ENCODE results near the gene CAV3.
"Not testable (repeated sequence)": the region's sequence is repeated elsewhere in the genome, so short reads cannot be mapped to it uniquely, and the experiment has no call there.

CAV3 gene
- total RNA-seq, result 0 reads per million in 3 experiments

DNA sequence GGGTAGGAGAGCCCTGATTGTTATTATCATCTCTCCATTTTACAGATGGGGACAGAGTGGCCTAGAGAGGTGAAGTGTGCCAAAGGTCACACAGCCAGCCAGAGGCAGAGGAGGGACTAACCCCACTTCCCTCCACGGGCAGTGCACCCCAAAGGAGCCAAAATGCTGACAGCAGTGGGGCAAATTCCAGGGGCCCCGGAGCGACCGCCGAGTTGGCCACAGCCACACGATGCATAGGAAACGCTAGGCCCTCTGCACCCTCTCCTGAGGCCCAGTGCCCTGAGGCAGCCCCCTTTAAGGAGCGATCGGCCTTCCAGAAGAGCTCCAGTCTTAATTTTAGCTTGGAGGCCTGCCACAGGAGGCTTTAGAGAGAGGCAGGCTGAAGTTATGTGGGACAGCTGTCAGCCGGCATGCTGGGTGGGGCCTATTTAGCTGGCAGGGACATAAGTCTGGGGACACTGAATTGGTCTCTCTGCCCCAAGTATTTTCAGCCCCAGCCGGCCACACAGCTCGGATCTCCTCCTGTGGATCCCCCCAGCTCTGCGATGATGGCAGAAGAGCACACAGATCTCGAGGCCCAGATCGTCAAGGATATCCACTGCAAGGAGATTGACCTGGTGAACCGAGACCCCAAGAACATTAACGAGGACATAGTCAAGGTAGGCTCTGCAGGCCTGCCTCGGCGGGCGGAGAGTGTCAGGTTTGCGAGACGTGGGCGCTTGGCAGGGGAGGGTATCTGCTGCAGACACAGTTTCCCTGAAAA is at the start of gene CAV3:
Gene CAV3 (plus strand): TSS at position 471 of the 763 bp plus-strand sequence. CDS start 75 bp downstream, at position 546.
- DNase-seq, result no peak

DNA sequence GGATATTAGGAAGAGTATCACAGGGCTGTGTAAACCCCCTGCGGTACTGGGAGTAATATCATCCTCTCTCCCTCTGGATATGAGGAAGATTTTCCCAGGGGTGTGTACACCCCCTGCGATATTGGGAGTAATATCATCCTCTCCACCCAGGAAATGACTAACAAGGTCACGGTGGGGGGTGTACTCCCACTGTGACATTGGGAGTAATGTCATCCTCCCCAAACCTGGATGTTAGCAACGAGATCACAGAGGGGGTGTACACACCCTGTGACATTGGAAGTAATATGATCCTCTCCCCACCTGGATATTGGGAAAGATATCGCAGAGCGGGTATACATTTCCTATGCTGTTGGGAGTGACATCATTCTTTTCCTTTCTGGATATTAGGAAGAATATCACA is 48.6 kb upstream of the CAV3 start:
- not testable (repeated sequence) for DNase-seq

- not testable (repeated sequence) for DNase-seq
These were observed 42.3 kb upstream of the CAV3 start for GRCh38 chr3:8691295-8691694.

DNA sequence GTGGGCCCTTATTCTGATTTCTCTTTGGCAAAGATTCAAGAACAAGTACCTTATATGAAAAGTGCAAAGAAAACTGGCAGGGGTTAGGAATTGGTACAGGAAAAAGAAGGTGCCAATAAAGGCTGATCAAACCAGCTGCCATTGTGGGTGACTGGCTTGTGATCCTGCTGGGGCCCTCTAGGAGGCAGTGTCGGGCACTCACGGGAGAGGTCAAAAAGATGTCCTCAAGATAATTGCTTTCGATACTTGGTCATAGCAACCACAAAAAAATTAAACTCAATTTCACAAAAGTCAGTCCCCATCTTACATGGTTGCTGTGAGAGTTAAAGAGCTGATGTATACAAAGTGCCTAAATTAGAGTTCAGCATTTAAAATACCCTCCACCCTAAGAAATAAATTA is 31.0 kb upstream of the CAV3 start:
- DNase-seq, result no peak

DNA sequence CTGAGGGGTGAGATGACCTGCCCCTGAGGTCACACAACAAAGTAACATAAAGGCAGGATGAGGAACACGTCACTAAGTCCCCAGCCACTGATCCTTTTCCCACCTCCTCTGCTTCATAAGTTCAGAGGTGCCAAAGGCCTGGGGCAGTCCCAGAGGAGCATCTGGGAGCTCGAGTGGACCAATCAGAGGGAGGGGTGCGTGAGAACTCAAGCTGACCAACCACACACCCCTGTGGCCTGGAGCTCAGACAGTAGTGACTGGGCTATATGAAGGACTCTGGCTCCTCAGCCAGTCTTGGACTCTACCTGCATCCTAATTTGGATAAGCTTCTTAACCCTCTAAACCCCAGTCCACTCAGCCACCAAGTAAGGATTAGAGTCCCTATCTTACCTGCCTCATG is 28.0 kb upstream of the CAV3 start:
- no peak for DNase-seq

DNA sequence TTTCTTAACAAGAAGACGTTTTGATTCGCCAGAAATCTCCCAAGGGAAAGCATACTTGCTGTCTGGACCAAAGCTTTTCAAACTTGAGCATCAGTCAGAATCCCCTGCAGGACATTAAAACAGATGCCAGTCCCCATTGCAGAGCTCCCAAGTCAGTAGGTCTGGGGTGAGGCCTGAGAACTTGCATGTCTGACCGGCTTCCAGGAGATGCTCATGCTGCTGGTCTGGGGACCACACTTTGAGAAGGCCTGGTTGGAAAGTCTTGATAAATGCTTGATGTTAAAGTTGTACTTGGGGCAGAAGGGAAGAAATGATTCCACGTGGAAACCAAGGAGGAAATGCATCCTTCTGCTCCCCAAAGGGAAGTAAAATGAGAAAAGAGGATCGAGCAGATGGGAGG is 24.3 kb upstream of the CAV3 start:
- no peak for DNase-seq

- no peak for DNase-seq
These were observed 23.6 kb upstream of the CAV3 start for GRCh38 chr3:8709801-8710507.

- no peak for DNase-seq
These were observed 21.3 kb upstream of the CAV3 start for GRCh38 chr3:8712045-8712907.

DNA sequence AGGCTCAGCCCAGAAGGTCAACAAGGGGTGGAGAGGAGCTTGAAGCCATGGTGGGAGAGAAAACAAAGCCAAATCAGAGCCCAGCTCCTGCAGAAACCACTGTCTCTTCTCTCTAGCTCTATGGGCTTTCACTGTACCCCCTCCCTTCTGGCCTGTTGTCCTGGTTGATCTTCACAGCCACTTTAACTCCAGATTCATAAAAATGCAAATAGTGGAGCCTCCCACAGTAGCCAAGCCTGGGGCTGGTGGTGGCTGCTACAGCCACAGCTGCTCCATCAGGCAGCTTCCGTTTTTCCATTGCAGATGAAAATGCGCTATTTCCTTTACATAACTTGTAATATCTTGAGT is 20.7 kb upstream of the CAV3 start:
- no peak for DNase-seq

- DNase-seq, result no peak
These were observed 19.5 kb upstream of the CAV3 start for GRCh38 chr3:8713901-8714759.

- not testable (repeated sequence) for DNase-seq
These were observed 17.8 kb upstream of the CAV3 start for GRCh38 chr3:8715757-8716156.

- DNase-seq, result no peak
These were observed 10.8 kb upstream of the CAV3 start for GRCh38 chr3:8722808-8723207.

DNA sequence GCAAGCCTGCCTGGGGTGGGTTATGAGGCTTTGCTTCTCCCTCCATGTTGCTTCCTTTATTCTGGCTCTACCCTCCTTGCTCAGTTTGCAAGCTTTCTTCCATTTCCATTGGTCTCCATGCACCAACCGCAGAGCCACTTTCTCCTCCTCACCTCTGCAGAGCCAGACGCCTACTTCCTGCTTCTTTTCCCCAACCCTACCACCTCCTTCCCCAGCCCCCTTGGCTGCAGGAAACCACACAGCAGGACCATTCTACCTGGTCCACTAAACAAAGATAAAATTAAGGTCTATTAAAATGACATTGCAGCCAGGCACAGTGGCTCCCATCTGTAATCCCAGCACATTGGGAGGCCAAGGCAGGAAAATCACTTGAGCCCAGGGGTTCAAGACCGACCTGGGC is 10.0 kb upstream of the CAV3 start:
- no peak for DNase-seq

GRCh38 chr3:8724108-8724752 is 9.4 kb upstream of the CAV3 start:
- DNase-seq, result no peak

DNA sequence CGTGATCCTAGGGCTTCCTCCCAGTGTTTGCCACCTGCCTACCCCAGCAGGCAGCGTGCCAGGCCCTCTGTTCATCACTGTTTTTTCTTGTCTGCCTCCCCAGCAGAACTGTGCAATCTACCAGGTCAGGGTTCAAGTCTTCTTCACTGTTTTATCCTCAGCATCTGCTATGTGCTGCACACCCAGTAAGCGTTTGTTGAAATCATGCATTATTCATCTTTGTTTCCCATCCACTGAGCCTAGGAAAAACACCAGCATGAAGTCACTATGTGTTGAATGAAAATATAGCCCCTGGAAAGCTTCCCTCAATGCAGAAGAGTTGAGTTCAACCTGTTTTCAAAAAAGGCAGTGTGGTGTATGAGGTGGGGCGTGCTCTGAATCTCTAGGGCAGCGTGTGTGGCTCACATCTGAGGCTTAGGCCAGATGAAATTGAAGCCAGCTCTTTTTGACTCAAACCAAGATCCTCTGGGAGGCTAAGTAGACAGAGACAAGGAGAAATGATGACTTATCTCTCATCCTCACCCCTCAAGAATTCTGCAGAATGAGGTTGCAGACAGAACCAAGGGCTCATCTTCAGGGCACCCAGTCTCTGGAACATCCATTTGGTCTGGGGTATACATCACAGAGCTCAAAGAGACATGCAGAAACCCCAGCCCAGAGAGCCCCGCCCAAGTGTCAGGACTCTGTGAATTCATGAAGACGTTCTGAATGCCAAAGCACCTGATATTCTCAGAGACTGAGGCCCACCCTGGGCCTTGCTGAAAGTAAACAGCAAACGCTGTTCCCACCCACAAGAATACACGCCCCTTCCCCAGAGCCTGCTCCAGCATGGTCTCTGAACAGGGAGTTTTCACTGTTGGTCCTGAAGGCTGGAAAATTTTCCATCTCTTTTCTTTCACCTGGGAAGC is 5.7 kb upstream of the CAV3 start:
- DNase-seq, result no peak

- no peak for DNase-seq
These were observed 4.1 kb upstream of the CAV3 start for GRCh38 chr3:8729479-8729878.

DNA sequence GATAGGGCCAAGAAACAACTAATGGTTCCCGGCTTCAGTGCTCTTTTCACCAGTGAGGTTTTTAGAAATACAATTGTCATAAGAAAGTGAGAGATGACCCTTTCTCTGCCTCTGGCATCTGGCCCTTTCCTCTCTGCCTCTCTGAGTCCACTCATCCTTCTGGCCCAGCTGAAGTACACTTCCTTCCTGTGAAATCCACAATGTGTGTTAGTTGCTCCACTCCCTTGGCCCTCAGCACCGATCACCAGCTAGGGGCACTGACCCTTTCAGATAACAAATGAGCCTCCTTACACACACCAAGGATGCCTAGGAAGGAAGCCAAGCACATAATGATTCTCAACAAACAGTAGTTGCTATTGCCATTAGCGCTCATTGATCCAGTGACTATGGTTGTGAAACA is 2.9 kb upstream of the CAV3 start:
- no peak for DNase-seq

DNA sequence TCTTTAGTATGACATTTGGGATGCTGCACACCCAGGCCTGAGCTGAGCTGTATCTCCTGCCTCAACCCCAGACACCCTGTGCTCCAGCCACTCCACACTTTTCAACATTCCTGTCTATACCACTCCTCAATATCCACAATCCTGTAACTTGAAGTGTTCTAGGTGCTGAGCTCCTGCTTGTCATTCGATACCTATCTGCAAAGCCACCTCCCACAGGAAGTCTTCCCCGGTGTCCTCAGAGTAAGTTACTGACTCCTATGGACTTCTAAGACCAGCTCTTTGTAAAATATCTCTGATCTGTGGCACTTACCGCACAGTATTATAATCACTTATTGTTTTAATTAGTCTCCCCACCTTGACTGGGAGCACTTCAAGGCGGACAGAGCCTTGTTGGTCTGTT is 1.2 kb upstream of the CAV3 start:
- DNase-seq, result no peak

GRCh38 chr3:8734137-8734878 is 706 bp downstream of the CAV3 start:
- DNase-seq, result no peak

DNA sequence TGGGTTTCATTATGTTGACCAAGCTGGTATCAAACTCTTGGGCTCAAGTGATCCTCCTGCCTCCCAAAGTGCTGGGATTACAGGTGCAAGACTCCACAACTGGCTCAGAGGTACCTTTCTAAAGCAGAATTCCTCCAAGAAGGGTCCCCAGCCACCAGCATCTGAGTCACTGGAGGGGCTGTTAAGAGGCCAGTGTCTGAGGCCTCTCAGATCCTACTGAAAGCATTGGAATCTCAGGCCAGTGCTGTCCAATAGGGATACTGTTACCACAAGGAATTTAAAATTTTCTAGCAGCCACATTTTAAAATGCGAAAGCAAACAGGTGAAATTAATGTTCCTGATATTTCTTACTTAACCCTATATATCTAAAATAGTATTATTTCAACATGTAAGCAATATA is 1.3 kb downstream of the CAV3 start:
- no peak for DNase-seq
